K562 (cell line): Measurements from ENCODE around the gene CELA1. TPM values are rescaled to one million over a fixed set of nuclear protein-coding genes. Genes with fewer than 3 reads are reported as not detected.

Experiments
- ATAC-seq: fragments of 200-7000 bp; cut with Tn5 transposase; 3 replicates; pipeline ENCODE4 v1.9.1; 2020; ENCODE audit warnings: moderate library complexity
- BruUV-seq: library from RNA; stranded (reverse); fragments of 400-500 nt; replicated peaks from 2 replicates; lab custom pipeline; 2021; lab: Mats Ljungman, UMichigan
- CTCF ChIA-PET: fragments of 300-600 bp; formaldehyde crosslinking; extraction: SDS; loops from one replicate; lab custom pipeline; 2021; ENCODE audit warnings: low intra/inter-chr PET ratio; lab: Yijun Ruan, JAX
- POLR2A ChIA-PET: fragments of 300-600, 350-650 bp; sonication (Branson Sonifier 250); formaldehyde crosslinking; extraction: SDS; loops from one replicate; lab custom pipeline; 2021; ENCODE audit warnings: antibody characterized with exemption, inconsistent platforms; lab: Yijun Ruan, JAX
- DNase-seq, 4 experiments: peaks; one replicate each; pipeline versions ENCODE4 v3.0.0 to v3.0.0-alpha.2; 2011 to 2018; ENCODE audit warnings: low spot score in 3 of 4, mixed read lengths in 3 of 4; ENCODE audit errors: extremely low read depth in 1 of 4
- FAIRE-seq: peaks from 2 replicates; lab custom pipeline; 2011; peaks lifted over from hg19 to GRCh38; lab: Jason Lieb, UNC
- H2AFZ ChIP-seq: 2 replicates; pipeline ENCODE4 v1.6.0; 2011; ENCODE audit warnings: low read depth, low read length, control low read depth, inconsistent platforms
- H3K27ac ChIP-seq: fragments of 200-600 bp; 3 replicates; pipeline ENCODE4 v1.8.0; 2011; ENCODE audit warnings: low read depth, mild to moderate bottlenecking, control low read depth, inconsistent platforms, low read length, moderate library complexity, mixed read lengths; ENCODE audit errors: extremely low read depth
- H3K27me3 ChIP-seq, 2 experiments: fragments of 300-600 bp in 1 of 2; 2 replicates in 1 of 2; 3 replicates in 1 of 2; pipeline versions ENCODE4 v1.6.0 to v1.8.0; 2011; ENCODE audit warnings: inconsistent platforms in 2 of 2, low read length in 2 of 2, mild to moderate bottlenecking in 1 of 2, mixed read lengths in 1 of 2, moderate library complexity in 1 of 2; ENCODE audit not compliant: control insufficient read depth in 2 of 2, insufficient read depth in 2 of 2
- H3K36me3 ChIP-seq: fragments of 300-600 bp; 3 replicates; pipeline ENCODE4 v1.8.0; 2011; ENCODE audit warnings: mild to moderate bottlenecking, low read length, inconsistent platforms; ENCODE audit not compliant: control insufficient read depth, insufficient read depth
- H3K4me1 ChIP-seq, 2 experiments: fragments of 200-600 bp in 1 of 2; replicated peaks in 1 of 2; 2 replicates in 1 of 2; 3 replicates in 1 of 2; pipeline versions ENCODE4 v1.5.1 to v1.8.0; 2011; ENCODE audit warnings: inconsistent platforms in 2 of 2, low read length in 2 of 2, mild to moderate bottlenecking in 1 of 2, mixed read lengths in 1 of 2, moderate library complexity in 1 of 2; ENCODE audit not compliant: control insufficient read depth in 2 of 2, insufficient read depth in 2 of 2
- H3K4me2 ChIP-seq: 2 replicates; pipeline ENCODE4 v1.6.1; 2011; ENCODE audit warnings: low read length, control low read depth, inconsistent platforms, mixed read lengths; ENCODE audit not compliant: insufficient read depth
- H3K4me3 ChIP-seq: fragments of 200-600 bp; sonication (generic), shearing (Covaris generic); 2 replicates; pipeline ENCODE4 v1.5.1; 2016; ENCODE audit warnings: control low read depth, inconsistent platforms
- H3K79me2 ChIP-seq: fragments of 200-600 bp; 3 replicates; pipeline ENCODE4 v1.8.0; 2011; ENCODE audit warnings: low read length, inconsistent platforms; ENCODE audit not compliant: control insufficient read depth, insufficient read depth
- H3K9ac ChIP-seq, 2 experiments: 2 replicates each; pipeline versions ENCODE4 v1.6.0 to v1.6.1; 2011; ENCODE audit warnings: low read depth in 2 of 2, low read length in 2 of 2, control low read depth in 1 of 2, inconsistent platforms in 1 of 2, mild to moderate bottlenecking in 1 of 2, mixed read lengths in 1 of 2; ENCODE audit not compliant: insufficient read depth in 1 of 2
- H3K9me1 ChIP-seq: one replicate; pipeline ENCODE4 v1.6.0; 2011; ENCODE audit warnings: inconsistent platforms, mild to moderate bottlenecking, low read length, moderate library complexity; ENCODE audit not compliant: control insufficient read depth, insufficient read depth
- H3K9me3 ChIP-seq: replicated peaks from 2 replicates; pipeline ENCODE4 v1.5.1; 2011; ENCODE audit warnings: low read depth, low read length, inconsistent platforms; ENCODE audit not compliant: control insufficient read depth, insufficient read depth
- H4K20me1 ChIP-seq: replicated peaks from 2 replicates; pipeline ENCODE4 v1.6.1; 2011; ENCODE audit warnings: low read length, inconsistent platforms, mixed read lengths; ENCODE audit not compliant: control insufficient read depth, insufficient read depth
- CEBPB ChIP-seq: fragments of 450-650 bp; IDR thresholded peaks from 2 replicates; pipeline ENCODE4 v1.6.1; 2016; ENCODE audit warnings: missing genetic modification characterization, missing compliant biosample characterization
- ELF1 ChIP-seq: fragments of 200-800 bp; sonication (Bioruptor generic); IDR thresholded peaks from 2 replicates; pipeline ENCODE4 v1.6.1; 2016; ENCODE audit warnings: missing genetic modification characterization, missing compliant biosample characterization
- FIP1L1 ChIP-seq: fragments of 200-400 bp; formaldehyde crosslinking; IDR thresholded peaks from 2 replicates; pipeline ENCODE4 v1.6.1; 2018; ENCODE audit warnings: mild to moderate bottlenecking, low read depth, low read length; ENCODE audit not compliant: poor library complexity, severe bottlenecking
- HDAC2 ChIP-seq: fragments of 450-650 bp; IDR thresholded peaks from 2 replicates; pipeline ENCODE4 v1.6.1; 2016; ENCODE audit warnings: mild to moderate bottlenecking
- L3MBTL2 ChIP-seq: fragments of 450-650 bp; IDR thresholded peaks from 2 replicates; pipeline ENCODE4 v1.6.1; 2016; ENCODE audit warnings: mild to moderate bottlenecking, moderate library complexity
- SAFB2 ChIP-seq: fragments of 200-400 bp; formaldehyde crosslinking; IDR thresholded peaks from 2 replicates; pipeline ENCODE4 v1.6.1; 2018; ENCODE audit warnings: borderline replicate concordance, low read length, low read depth, moderate library complexity; ENCODE audit not compliant: severe bottlenecking
- TCF7 ChIP-seq: sonication (generic); IDR thresholded peaks from 2 replicates; pipeline ENCODE4 v1.6.1; 2016; ENCODE audit warnings: antibody characterized with exemption, borderline replicate concordance
- ZNF212 ChIP-seq: fragments of 450-650 bp; formaldehyde crosslinking; IDR thresholded peaks from 2 replicates; pipeline ENCODE4 v1.4.0; 2020; ENCODE audit warnings: mild to moderate bottlenecking
- ZNF224 ChIP-seq: sonication (generic); formaldehyde crosslinking; IDR thresholded peaks from 2 replicates; pipeline ENCODE4 v1.8.0; 2022; ENCODE audit warnings: mild to moderate bottlenecking, missing genetic modification reagents
- ZNF3 ChIP-seq: fragments of 250-450 bp; sonication (Bioruptor Pico); IDR thresholded peaks from 2 replicates; pipeline ENCODE4 v1.5.0; 2021; ENCODE audit warnings: mild to moderate bottlenecking, moderate library complexity
- ZNF79 ChIP-seq: fragments of 250-450 bp; sonication (Bioruptor Pico); IDR thresholded peaks from 2 replicates; pipeline ENCODE4 v1.4.0; 2020; ENCODE audit warnings: low read depth, mild to moderate bottlenecking, moderate library complexity
- WGBS: fragments of 100-300 bp; shearing (Covaris generic); methylation state at CpG from one replicate; pipeline ENCODE4 v1.1.6; 2016; ENCODE audit warnings: low coverage, mixed read lengths; ENCODE audit not compliant: insufficient coverage; ENCODE audit errors: missing lambda C conversion rate; 5-methylcytosine and 5-hydroxymethylcytosine counted together
- in situ Hi-C: fragments of 300-500 bp; cut with MboI; formaldehyde crosslinking; loops from 4 replicates; pipeline ENCODE4 v1.15.0; 2018; ENCODE audit warnings: inconsistent platforms, mixed read lengths
- intact Hi-C: fragments of 100-400 bp; cut with micrococcal nuclease; formaldehyde crosslinking; loops from 2 replicates; pipeline ENCODE4 v1.14.2; 2022
- polyA plus RNA-seq, 8 experiments: library from polyadenylated mRNA; depleted of rRNA in 4 of 8; stranded (reverse) in 5 of 8; unstranded in 3 of 8; fragments of >200 nt; fragmentation: Nextera tagmentation in 2 of 8; fragmentation: Illumina TruSeq in 1 of 8; extraction: Ambion mirVana in 2 of 8; extraction: Trizol in 1 of 8; gene quantifications; 2 replicates each; pipeline versions ENCODE4 v1.2.1 to v1.2.3, GENCODE V29; 2011 to 2014; ENCODE audit warnings: inconsistent platforms in 1 of 8, missing spikeins in 1 of 8
- total RNA-seq, 7 experiments: library from RNA; depleted of rRNA in 6 of 7; stranded (reverse); fragments of >200 nt in 6 of 7; fragmentation: Illumina TruSeq in 2 of 7; extraction: Trizol in 2 of 7; gene quantifications; 2 replicates each; pipeline versions ENCODE4 v1.2.1 to v1.2.3, GENCODE V29; 2011 to 2021; ENCODE audit warnings: low replicate concordance in 1 of 7
- TF ChIP-seq, protein P1 (sequence below): fragments of 450-650 bp; formaldehyde crosslinking; IDR thresholded peaks from 2 replicates; pipeline ENCODE4 v1.4.0; 2020; ENCODE audit warnings: mild to moderate bottlenecking, moderate library complexity

Gene CELA1
- total and polyA plus RNA-seq, 9 of the 15 experiments (the other 6 are each of a cell fraction or from before 2014, with no cell fraction given): 0.06 to 0.27 (median 0.22) TPM; not detected in 6

DNA sequence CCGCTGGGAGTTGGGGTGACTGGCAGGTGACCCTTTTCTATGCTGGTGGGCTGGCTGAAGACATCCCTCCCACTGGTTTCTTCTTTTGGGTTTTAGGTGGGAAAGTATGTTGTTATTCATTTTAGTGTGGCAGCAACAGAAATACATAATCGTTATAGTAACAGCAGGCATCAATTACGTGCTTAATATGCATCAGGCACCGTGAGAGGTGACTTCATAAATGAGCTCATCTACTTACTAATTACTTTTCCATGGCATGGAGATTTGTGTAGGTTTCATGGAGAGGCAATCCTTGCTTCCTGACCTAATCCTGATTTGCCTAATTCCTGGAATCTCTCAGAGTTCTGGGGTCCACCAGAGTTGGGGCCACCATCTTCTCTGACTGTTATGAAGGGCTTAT, 13.4 kb upstream of the CELA1 start:
- ATAC-seq (no peak), DNase-seq (no peak), FAIRE-seq (no peak)
- Histone ChIP-seq H3K27ac (no peak overlapping the region), H4K20me1 (no peaks in the 10 kb centered on the region), H3K79me2 (no peaks in the 10 kb centered on the region), H3K9me1 (no peaks in the 10 kb centered on the region), H3K4me1 (peaks cover 22 to 26% of the 10 kb centered on the region in 2 experiments), H3K4me2 (no peak overlapping the region), H3K4me3 (no peak overlapping the region), H3K36me3 (no peaks in the 10 kb centered on the region), H3K9ac (no peak overlapping the region), H3K27me3 (no peaks in the 10 kb centered on the region), H3K9me3 (no peaks in the 10 kb centered on the region), H2AFZ (no peak overlapping the region)
- intact Hi-C loops: no loop called here
- ChIA-PET CTCF (no interaction called here), POLR2A (interaction anchor here (0.7 kb wide), 1 partner anchor 132 kb away, joined by 3 read pairs; no protein-coding TSS in a partner anchor)
- 82% methylated on average over 4 of the region's 4 CpGs for WGBS
- in situ Hi-C loops: no loop called here
- TF ChIP-seq ZNF79 (CRISPR knock-in tag) (no peak), FIP1L1 (no peak), ZNF212 (CRISPR knock-in tag) (no peak), ZNF3 (CRISPR knock-in tag) (no peak), SAFB2 (no peak), ZNF224 (no peak), CEBPB (tag) (no peak), L3MBTL2 (no peak), HDAC2 (no peak), TCF7 (no peak), ELF1 (tag) (no peak)
- TF ChIP-seq, protein P1, sequence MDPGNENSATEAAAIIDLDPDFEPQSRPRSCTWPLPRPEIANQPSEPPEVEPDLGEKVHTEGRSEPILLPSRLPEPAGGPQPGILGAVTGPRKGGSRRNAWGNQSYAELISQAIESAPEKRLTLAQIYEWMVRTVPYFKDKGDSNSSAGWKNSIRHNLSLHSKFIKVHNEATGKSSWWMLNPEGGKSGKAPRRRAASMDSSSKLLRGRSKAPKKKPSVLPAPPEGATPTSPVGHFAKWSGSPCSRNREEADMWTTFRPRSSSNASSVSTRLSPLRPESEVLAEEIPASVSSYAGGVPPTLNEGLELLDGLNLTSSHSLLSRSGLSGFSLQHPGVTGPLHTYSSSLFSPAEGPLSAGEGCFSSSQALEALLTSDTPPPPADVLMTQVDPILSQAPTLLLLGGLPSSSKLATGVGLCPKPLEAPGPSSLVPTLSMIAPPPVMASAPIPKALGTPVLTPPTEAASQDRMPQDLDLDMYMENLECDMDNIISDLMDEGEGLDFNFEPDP (CRISPR knock-in tag): no peak
- BruUV-seq: no TSS peak
